SIG-M5 (cell line): ENCODE results near the gene NEUROG2.

ENCODE experiments used
- DNase-seq: peaks from one replicate; lab custom pipeline; 2025; lab: John Stamatoyannopoulos, UW

The NEUROG2 gene

DNA sequence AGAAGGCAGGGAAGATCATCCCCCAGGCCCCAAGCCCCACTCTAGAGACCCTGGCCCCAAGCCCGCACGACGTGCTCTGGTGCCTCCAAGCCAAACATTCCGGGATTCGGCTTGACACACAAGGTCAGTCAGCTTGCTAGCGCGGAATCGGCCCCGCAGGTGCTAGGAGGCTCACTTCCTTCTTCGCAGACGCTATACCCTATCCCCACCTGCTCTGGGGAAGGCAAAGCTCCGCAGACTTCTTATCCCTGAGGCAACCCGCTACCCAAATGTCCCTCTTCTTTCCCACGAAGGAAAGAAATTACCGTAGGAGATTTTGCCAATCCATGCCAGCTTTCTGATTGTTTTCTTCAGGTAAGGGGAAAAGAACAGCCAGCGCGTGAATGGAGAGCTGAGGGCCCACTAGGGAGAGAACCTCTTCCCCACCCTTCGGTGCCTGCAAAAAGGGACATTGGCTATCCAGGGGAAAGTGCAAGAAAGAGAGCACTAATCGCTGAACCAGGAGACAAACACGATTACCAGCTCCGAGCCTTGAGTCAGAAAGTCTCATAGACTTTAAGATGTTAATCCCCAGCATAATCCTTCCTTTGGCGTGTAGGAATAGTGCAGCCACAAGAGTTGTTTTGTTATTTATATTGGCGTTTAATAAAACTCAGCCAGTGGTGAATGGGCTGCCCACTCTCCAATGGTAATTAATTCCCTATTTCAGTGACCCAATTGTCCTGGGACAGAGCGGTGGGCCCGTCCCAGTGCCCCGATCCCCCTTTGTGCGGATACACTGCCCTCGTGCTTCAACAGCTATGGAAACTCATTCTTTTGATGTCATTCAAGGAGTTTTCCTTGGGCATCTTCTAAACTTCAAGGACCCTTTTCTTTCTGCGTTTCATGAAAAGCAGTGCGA lies 5.4 kb upstream of the NEUROG2 start:
- DNase-seq, result no peak

DNA sequence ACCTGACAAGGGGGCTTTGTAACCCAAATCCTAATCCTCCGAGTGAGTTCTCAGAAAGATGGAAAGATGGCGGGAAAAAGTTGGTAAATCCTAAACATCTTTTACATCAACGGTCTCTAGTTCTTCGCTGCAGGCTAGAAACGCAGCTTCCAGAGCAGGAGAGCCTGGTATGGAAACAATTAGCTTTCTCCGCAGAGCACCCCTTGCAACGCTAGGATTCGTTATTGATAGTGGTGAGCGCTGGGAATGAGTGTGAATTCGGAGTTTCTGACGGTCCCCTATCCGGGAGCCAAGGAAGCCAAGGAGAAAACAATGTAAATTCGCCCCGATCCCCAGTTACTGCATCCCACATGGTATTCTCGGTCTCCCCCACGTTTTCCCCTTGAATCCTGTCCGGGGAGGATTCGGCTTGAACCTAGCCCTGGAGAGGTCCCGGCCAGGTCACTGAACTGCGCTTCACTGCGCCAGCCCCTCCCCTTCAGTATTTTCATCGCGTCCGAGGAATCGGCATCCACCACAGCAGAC lies 4.7 kb upstream of the NEUROG2 start:
- no peak for DNase-seq

DNA sequence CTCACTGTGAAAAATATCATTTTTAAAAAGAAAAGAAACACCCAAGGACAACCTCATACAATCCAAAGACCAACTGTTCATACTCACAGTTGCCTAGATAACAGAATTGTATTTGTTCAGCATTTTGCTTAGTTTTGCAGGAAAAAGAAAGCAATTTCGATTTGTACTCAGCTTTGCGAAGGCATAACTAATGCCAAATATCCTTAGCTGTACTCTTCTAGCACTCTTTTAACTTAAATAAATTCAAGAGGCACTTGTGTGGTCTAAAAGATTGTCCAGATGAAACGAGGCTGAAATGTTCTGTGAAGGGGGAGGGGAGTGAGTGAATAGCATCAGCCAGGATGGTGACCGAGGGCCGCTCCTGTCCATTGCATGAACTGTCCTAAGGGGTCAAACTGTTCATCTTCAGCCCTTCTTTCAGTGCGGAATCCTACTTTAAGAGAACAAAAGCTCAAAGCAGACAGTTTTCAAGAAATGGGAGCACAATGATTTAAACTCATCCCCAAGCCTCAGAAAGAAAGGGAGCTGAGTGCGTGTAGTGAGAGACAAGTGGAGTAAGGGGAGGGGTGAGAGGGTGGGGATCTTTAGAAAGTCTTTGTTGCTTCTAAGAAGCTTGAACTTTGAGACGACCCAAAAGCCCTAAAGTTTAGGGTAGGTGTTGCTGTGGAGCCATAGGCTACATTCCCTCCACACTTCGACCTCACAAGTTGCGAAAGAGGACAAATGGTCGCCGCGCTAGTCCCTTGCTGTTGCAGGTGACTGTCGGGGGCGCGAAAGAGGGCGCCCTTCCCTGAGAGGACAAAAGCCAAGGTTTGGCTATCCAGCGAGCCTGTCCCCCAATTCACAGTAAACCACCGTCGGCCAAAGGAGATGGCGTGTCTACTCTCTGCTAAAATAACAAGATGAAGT lies 4.0 kb upstream of the NEUROG2 start:
- DNase-seq, result no peak

DNA sequence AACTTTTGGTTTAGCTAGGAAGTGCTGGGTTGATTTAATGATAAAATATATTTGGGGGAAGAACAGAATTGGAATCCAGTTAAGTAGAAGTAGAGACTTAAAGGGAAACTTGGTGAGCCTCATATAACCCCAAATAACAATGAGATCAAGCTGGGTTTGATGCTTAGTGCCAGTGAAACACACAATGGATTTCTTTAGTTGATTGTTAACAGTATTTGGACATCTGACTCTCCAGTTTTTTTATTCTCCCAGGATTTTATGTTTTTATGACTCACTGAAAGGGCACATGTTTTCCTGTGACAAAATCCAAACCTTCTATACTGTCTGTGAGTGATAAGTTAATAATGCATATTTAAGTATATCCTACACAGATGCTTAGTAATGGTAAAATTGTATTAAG lies 2.7 kb upstream of the NEUROG2 start:
- no peak for DNase-seq

DNA sequence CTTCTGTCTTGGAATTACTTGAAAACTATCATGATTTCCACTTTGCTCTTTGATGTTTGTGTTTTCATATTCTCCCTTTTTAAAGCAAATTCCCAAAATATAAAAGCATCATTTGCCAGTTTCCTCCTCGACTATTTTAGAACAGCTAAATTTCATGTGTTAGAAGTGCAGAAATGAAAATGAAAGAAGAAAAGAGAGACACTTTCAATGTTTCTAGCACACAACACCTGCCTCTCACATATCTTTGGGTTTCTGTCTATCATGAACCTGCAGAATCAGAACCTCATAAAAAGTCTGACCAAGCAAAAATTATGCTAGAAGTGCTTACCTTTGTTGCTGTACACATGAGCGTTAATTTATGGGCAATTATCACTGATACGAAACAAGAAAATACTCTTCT lies 1.9 kb upstream of the NEUROG2 start:
- no peak for DNase-seq

DNA sequence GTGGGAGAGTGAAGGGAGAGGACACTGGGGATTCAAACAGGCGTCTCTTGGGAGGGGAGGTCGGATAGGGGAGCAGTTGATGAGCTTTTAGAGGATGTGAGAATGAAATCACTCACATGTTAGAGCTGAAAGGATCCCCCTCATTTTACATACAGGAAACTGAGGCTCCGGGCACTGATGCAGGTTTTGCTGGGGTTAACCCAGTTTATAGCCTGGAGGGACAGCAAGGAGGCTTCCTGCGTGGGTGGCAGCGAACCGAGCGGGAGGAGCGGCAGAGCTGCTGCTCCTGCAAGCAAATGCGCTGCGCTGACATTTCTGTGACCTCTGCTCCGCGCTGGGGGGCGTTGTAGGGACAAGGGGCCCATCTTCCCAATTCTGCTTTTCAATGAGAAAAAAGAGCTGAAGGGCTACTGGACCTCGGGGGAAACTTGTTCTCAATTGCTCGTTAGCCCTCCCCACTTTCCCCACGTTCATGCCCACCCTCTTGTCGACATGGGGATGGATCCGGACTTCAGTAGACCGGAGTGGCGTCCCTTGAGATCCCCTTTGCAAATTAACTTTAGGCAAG lies 1.2 kb upstream of the NEUROG2 start:
- no peak for DNase-seq

DNA sequence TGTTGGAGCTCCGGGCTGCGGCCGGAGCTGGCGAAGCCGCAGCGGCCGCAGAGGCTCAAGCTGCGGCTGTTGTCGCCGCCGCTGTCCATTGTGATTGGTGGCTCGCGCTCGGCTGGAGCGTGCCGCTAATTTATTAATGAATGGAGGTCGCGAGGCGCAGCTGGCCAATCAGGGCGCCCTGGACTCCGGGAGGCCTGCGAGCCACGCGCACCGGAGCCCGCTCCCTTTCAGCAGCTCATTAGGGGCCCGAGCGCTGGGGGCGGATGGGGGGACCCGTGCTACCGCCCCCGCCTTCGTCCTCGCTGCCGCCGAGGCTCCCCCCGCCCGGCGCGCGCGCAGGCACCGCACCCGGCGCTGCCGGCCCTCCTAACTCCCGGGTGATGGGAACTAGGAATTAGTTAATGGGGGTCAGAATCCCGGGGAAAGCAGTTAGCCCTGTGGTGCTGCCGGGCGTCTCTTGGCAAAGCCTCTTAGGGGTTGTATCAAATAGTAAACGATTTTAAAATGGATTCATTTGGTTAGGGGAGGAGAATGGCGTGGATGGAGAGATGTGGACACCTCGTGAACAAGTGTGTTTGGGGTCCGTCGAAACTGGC lies 589 bp upstream of the NEUROG2 start:
- no peak for DNase-seq

DNA sequence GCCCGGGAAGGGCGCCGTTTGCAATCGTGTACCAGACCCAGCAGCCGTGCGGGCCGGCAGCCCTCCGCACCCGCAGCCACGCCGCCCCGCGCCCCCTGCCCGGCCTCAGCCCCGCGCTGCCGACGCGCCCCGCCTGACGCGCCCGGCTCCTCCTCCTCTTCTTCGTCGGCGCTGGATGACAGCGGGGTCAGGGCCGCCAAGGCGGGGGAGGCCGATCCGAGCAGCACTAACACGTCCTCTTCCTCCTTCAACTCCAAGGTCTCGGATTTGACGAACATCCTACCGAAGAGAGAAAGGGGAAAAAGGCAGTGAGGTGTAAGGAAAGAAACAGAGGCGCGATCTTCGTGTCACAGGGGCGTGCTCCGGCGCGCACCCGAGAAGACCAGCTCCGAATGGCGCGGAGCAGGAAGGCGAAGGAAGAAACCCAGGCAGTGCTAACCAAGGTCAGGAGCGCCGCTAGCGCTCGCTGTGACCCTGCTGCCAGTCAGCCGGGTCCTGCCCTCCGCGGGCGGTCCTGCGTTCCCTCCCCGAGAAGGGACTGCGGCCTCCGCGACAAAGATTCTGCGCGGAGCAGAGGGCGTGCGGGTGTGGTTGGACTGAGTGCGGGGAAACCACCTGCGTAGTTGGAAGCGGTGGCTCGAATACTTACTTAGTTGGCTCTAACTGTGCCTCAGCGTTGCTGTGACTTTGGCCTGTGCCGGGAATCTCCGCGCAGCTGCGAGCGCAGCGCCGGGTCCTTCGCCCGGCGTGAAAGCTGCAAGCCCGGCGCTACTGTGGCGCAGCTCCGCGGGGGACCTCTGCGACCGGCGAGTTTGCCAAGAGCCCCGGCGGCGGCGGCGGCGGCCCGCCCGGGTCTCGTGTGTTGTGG lies 548 bp downstream of the NEUROG2 start:
- DNase-seq, result no peak

DNA sequence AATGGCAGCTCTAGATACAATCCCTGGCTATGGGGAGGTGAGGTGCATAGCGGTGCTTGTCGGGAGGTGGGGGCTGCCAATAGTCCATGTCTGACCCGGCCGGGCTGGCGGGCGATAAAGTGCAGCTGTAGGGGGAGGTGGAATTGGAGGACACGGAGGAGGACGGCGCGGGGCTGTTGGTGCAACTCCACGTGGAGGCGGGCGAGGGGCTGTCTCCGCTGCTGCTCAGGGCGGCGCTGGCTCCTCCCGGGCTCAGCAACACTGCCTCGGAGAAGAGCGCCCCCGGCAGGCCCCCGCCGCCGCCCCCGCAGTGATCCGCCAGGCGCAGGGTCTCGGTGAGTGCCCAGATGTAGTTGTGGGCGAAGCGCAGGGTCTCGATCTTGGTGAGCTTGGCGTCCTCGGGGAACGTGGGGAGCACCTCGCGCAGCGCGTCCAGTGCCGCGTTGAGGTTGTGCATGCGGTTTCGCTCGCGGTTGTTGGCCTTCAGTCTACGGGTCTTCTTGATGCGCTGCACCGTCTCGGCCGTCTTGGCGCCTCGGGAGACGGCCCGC lies 1.3 kb downstream of the NEUROG2 start:
- no peak for DNase-seq

DNA sequence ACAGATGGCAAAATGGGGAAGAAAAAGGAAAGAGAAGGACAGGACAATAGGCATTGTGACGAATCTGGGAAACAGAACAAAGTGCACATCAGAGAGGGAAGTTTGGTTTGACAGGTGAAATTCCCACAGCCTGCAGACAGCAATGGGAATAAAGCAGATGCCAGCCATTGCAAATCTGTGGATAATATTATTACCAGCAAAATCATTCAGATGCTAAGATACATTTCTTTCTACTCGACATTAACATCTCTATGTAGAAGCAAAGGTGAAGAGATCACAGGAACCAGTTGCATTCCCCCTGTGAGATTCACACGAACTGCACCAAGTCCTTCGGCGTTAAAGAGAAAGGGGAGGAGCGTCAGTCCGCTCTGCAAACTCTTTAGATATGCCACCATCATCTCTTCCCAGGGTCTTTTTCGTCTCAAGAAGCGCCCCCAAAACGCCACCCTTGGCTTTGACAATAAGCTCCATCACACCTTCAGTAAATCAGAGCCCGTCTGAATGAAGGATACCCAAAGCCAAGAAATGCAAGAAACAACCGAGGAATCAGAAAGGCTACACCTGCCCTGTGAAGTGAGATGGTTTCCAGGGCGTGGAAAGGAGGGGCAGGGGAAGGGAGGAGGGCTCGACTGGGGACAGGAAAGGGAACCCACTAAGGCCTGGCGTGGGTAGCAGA lies 1.9 kb downstream of the NEUROG2 start:
- no peak for DNase-seq

DNA sequence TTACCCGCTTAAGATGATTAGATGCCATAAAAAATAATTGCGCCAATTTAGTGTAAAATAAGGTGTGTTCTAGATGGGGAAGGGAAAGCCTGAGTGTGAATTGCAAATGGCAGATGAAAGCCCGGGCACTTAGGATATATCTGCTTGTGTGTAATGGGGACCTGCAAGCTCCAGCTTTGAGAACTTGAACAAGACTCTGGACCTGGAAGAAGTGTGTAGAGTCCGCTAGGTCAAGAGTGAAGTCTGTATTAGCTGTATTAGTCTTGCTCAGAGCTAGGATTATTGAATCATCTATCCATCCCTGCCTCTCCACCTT lies 4.2 kb downstream of the NEUROG2 start:
- no peak for DNase-seq

DNA sequence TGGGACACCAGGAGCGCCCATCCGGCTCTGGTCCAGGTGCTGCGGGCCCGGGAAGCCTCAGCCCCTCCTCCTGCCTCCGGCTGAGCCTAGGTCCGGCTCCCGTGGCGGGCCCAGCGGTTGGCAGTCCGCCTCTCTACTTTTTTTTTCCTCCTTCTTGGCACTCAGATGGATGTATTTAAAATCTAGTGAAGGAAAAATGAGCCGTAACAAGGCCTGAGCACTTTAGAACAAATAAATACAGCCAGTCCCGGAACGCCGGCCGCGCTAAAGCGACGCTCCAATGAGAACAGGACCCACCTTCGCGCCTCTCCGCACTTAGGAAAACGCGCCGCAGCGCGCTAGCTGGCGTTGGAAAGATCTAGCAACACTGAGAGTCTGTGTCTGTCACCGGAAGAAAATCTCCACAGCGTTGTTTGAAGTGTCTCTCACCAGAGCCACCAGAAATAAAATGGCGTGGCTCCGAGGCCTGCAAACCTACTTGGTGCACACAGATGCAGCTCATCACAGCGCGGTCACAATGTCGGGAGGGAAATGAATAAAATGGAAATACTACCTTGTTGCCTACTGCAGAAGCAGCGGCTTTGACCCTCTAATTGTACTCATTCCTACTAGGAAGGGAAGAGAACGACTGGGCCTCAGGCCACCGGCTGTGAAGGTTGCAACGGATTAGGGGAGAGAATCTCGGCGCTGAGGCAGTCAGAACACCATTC lies 4.7 kb downstream of the NEUROG2 start:
- DNase-seq, result no peak

DNA sequence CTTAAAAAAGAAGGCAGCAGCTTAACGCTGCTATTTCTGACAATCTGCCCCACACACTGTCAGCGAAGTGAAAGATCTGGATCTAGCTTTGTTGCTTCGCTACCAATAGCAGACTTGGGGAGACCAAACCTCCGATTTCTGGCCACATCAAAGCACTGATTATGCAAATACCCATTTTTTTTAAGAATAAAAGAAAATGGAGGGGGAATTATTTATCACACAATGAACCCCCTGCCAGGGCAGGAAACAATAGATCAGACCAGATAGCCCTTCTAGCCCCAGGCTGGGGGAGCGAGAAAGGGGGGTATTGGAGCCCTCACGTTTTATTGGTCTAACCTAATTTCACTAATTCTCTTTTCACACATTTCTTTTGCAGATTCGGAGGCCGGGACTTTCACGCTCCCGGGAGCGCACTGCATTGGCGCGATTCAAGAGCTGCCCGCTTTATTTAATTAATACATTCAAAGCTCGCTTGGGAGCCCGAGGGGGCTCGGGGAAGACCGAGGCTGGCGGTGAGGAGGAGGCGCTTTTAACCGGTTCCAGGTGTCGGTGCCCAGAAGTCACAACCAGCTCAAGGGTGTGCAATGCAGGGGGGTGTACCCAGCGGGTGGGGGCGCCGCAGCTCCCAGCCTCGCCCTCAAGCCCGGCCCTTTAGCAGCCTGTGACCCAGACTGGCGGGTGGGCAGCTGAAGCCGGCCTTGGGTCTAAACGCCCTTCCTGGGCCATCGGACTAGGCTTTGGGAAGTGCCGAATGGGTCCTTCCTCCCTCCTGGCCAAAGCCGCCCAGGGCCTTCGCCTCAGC lies 5.5 kb downstream of the NEUROG2 start:
- no peak for DNase-seq

DNA sequence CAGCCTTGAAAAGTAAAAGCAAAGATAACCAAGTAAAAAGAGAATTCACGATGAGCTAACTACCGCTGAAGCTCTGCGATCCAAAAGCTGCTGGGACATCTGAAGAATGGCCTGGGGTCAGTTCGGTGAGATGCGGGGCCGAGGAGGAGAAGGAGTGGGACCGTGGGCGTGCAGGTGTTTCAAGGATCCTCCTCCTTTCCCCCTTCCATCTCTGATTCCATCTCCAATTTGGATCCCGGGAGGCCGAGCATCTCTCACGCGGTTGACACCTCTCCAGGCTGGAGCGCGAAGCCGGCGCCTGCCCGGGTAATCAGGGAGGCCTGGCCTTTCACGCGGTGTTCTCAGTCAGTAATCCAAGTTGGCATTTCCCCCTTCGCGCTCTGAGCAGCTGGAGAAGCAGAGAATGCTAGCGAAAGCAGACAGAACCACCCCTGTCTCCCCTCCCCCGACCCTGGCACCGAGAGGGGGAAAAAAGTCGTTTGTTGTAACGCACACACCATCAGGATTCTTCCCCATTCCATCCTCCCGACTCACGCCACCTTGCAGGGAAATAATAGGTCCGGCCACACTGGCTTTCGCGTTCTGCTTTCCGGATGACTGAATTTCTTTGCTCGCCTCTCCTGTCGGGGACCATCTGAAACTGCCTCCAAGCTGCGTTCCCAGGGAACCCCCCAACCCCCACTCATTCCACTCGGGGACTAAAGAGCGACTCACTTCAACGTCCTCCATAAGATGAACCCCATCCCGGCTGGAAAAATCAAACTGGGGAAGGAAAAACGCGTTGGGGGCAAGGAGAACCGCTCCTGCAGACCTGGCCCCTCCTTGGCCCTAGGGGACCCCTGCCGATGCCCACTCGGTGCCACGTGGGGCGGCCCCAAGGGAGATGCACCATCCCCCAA lies 6.5 kb downstream of the NEUROG2 start:
- DNase-seq, result no peak

DNA sequence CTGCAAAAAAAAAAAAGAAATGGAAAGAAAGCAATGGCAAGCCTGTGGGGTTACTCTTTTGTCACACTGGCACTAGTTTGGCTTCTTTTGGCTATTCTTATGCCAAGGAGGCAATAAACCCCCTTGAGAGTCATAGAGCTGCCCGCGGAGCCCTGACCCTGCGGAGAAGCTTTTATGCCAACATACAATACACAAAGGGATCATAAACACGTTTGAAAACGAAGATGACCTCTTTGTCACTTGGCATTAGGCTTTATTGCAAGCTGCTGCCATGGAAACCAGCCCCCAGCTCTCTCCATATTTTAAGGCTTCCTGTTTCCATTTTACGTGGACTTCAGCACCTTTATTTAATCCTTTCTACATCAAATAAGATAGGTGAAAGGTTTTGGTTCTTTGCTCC lies 7.6 kb downstream of the NEUROG2 start:
- DNase-seq, result no peak

DNA sequence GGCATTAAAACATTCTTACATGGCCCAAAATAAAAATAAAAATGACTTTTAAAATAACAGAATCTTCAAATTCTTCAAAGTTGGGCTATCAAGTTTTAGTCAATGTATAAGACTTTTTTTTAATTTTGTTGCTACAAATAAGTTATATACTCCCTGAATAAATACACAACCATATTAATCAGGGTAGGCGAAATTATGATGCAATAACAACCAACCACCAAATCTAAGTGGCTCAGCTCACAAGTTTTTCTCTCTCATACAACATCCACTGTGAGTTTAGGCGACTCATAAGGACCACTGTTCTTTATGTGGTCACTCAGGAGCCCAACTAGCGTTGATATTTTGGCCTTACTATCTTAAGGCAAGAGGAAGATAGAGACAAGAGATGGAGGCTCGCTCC lies 11.2 kb downstream of the NEUROG2 start:
- DNase-seq, result no peak

DNA sequence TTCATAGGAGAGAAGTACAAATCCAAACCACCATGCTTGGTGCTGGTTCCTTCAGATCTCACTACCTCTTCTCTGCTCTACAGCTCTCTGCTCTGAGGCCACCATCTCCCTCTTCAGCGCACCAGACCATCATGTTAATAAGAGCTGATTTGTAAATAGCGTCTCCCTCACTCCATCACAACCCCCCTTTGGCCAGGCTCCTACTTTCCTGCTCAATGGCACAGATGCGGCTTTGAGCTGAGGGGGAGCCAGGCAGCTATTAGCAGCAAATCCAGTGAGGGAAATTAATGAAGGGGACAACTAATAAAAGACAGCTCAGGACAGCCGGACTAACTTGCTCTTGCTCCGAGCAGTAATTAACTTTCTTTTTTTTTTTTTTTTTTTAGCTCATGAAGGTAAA lies 13.1 kb downstream of the NEUROG2 start:
- no peak for DNase-seq

DNA sequence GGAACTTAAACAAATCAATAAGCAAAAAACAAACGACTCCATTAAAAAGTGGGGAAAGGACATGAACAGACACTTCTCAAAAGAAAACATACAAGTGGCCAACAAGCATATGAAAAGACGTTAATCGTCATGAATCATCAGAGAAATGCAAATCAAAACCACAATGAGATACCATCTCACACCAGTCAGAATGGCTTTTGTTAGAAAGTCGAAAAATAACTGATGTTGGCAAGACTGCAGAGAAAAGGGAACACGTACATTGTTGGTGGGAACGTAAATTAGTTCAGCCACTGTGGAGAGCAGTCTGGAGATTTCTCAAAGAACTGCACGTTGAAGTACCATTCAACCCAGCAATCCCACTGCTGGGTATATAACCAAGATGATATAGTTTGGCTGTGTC lies 23.7 kb downstream of the NEUROG2 start:
- DNase-seq, result no peak
